ENCODE measurements around the gene AHSA1. TPM values are rescaled to one million over a fixed set of nuclear protein-coding genes. Genes with fewer than 3 reads are reported as not detected.

The AHSA1 gene
- total RNA-seq, 1 donor from 2014 or later = 74.7 TPM

DNA sequence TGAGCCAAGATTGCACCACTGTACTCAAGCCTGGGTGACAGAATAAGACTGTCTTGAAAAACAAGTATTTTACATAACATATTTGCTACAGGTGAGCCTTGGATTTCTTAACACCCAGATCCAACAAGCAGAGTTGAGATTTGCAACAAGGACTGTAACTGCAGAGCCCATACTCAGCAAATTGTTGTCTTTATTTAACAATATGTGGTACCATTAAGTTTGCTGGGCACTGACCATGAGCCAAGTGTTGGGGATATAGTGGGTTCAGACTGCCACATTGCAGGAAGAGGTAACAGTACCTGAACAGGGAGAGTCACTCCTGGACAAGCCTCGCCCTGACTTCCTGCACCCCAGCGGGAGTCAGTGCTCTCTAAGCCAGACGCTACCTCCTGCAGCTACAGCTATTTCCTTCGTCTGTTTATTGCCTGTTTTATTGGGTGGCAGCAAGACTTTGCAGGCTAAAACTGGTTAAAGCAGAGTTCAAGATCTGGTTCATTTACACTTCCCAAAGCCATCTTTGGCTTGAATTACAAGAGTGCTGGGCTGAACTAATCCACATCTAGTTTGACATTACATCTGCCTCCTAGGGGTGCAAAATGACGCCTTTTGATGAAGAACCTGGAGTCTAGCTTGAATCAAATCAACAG lies 12.5 kb downstream of the AHSA1 start:
- peaks cover 3% of the 10 kb centered on the region for H3K4me1 Mint-ChIP-seq (ENCODE audit: unreplicated experiment)
- TF ChIP-seq, protein P1, sequence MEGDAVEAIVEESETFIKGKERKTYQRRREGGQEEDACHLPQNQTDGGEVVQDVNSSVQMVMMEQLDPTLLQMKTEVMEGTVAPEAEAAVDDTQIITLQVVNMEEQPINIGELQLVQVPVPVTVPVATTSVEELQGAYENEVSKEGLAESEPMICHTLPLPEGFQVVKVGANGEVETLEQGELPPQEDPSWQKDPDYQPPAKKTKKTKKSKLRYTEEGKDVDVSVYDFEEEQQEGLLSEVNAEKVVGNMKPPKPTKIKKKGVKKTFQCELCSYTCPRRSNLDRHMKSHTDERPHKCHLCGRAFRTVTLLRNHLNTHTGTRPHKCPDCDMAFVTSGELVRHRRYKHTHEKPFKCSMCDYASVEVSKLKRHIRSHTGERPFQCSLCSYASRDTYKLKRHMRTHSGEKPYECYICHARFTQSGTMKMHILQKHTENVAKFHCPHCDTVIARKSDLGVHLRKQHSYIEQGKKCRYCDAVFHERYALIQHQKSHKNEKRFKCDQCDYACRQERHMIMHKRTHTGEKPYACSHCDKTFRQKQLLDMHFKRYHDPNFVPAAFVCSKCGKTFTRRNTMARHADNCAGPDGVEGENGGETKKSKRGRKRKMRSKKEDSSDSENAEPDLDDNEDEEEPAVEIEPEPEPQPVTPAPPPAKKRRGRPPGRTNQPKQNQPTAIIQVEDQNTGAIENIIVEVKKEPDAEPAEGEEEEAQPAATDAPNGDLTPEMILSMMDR (IDR thresholded peaks at IDR 0.05; ENCODE audit: unreplicated experiment) = no peak
- no peaks in the 10 kb centered on the region for H3K9me3 Mint-ChIP-seq (ENCODE audit: unreplicated experiment)
- no peak overlapping the region for H3K4me3 Mint-ChIP-seq (ENCODE audit: unreplicated experiment)
- peaks cover 2% of the 10 kb centered on the region for H3K27me3 Mint-ChIP-seq (ENCODE audit: unreplicated experiment)
- no peak for DNase-seq (ENCODE audit: low spot score)
- peaks cover 21% of the 10 kb centered on the region for H3K36me3 Mint-ChIP-seq (ENCODE audit: low read depth, unreplicated experiment)
- H3K27ac Mint-ChIP-seq (ENCODE audit: unreplicated experiment) = no peak overlapping the region

DNA sequence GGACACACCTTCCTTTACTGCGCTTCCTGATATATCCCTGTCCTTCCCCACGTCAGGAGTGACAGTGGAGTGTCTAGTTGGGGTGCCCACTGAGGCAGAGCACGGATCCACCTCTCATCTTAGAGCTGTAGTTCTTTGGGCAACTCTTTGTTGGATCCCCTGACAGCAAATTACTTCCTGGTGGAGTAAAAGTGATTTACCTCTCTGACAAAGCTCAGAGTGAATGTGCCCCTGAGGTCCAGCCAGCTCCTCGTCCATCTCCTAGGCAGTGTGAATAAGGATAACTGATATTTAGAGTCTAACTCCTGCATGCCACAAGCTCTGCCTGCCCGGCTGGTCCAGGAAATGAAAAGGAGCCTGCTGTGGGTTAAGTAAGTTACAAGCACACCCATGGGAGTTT lies 16.0 kb downstream of the AHSA1 start:
- no peaks in the 10 kb centered on the region for H3K9me3 Mint-ChIP-seq (ENCODE audit: unreplicated experiment)
- peaks cover 2% of the 10 kb centered on the region for H3K27me3 Mint-ChIP-seq (ENCODE audit: unreplicated experiment)
- H3K27ac Mint-ChIP-seq (ENCODE audit: unreplicated experiment) = no peak overlapping the region
- H3K4me3 Mint-ChIP-seq (ENCODE audit: unreplicated experiment) = no peak overlapping the region
- DNase-seq (ENCODE audit: low spot score) = no peak
- peaks cover 4% of the 10 kb centered on the region for H3K36me3 Mint-ChIP-seq (ENCODE audit: low read depth, unreplicated experiment)
- TF ChIP-seq, protein P1 (IDR thresholded peaks at IDR 0.05; ENCODE audit: unreplicated experiment) = no peak
- peaks cover 3% of the 10 kb centered on the region for H3K4me1 Mint-ChIP-seq (ENCODE audit: unreplicated experiment)

DNA sequence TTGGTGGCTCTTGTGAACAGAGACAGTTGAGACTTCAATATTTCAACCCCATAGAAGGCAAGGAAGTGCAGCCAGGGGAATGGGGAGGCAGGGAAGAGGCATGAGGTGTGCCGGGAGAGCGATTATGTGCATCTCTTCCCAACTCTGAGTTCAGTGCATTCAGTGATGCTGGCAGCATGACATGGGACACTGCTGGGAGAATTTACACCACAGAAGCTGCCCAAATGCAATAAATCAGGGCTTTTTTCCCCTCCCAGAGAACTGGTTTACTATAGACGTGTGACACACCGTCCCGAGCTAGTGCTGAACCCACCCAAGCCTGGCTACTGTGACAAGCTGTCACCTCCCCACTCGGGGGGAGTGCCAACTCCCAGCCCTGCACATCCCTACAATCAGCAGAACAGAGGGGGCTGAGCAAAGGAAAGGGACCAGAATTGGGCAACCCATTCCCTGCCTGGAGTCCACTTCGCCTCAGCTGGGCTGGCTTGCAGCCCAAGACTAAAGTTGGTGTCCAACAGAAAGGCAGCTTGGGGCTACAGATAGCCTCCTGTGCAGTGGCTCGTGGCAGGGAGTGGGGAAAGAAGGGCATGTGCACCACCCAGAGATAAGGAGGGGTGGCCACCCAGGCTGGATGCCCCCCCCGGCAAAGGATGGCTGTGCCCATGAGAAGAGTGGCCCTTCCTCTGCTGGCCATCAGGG lies 16.7 kb downstream of the AHSA1 start:
- Mint-ChIP-seq H3K27me3 (ENCODE audit: unreplicated experiment) (peaks cover 2% of the 10 kb centered on the region), H3K4me1 (ENCODE audit: unreplicated experiment) (peaks cover 3% of the 10 kb centered on the region), H3K27ac (ENCODE audit: unreplicated experiment) (no peak overlapping the region), H3K4me3 (ENCODE audit: unreplicated experiment) (no peak overlapping the region), H3K9me3 (ENCODE audit: unreplicated experiment) (no peaks in the 10 kb centered on the region), H3K36me3 (ENCODE audit: low read depth, unreplicated experiment) (no peaks in the 10 kb centered on the region)
- DNase-seq (ENCODE audit: low spot score) = no peak
- TF ChIP-seq, protein P1 (IDR thresholded peaks at IDR 0.05; ENCODE audit: unreplicated experiment) = no peak

DNA sequence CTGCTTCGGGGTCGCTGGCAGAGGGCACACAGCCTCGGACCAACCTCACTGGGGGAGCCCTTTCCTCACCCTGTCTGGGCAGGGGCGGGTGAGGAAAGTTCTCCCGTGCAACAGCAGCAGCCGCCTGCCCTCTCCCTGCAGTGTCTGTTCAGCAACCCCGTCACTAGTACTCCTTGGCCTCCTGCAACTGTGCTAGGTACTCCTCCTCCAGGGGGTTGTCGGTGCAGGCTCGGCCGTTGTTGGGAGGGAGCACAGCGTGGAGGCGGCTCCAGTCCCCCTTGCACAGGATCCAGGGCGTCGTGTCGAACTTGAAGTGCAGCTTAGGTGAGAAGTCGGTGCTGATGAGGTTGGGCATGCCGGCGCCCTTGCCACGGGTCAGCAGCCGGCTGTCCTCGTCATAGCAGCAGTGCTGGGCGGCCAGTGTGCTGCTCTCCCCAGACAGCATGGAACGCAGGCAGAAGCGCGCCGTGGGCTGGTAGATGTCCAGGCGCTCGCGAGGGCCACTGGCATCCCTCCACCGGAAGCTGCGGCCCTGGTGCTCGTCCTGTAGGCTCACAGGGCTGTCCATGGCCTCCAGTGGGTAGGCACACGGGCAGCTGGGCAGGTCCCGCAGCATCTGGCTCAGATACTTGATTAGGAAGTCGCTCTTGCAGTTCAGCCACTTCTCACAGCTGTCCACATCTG lies 17.7 kb downstream of the AHSA1 start:
- no peak overlapping the region for H3K4me3 Mint-ChIP-seq (ENCODE audit: unreplicated experiment)
- peaks cover 2% of the 10 kb centered on the region for H3K27me3 Mint-ChIP-seq (ENCODE audit: unreplicated experiment)
- peaks cover 1% of the 10 kb centered on the region for H3K4me1 Mint-ChIP-seq (ENCODE audit: unreplicated experiment)
- no peak overlapping the region for H3K27ac Mint-ChIP-seq (ENCODE audit: unreplicated experiment)
- TF ChIP-seq, protein P1 (IDR thresholded peaks at IDR 0.05; ENCODE audit: unreplicated experiment) = no peak
- no peaks in the 10 kb centered on the region for H3K36me3 Mint-ChIP-seq (ENCODE audit: low read depth, unreplicated experiment)
- DNase-seq (ENCODE audit: low spot score) = no peak
- H3K9me3 Mint-ChIP-seq (ENCODE audit: unreplicated experiment) = no peaks in the 10 kb centered on the region

DNA sequence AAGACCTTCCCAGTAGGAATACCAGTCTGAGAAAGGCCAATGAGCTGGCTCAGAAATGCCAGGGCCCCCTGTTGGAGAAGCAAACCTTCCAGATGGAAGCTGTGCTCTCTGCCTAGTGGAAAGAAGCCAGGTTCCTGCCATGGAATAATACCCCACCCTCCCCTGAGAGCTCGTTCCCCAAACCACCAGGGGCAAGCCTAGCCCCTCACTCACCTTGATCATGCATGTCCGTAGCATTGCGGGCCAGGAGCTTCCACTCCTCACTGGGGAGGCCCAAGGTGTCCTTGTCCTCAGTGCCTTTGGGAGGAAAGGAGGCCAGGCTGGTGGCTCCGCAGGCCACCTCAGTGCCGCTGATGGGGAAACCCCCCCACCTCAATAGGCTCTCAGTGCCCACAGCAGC lies 20.1 kb downstream of the AHSA1 start:
- no peaks in the 10 kb centered on the region for H3K4me1 Mint-ChIP-seq (ENCODE audit: unreplicated experiment)
- TF ChIP-seq, protein P1 (IDR thresholded peaks at IDR 0.05; ENCODE audit: unreplicated experiment) = no peak
- no peaks in the 10 kb centered on the region for H3K36me3 Mint-ChIP-seq (ENCODE audit: low read depth, unreplicated experiment)
- no peak overlapping the region for H3K27ac Mint-ChIP-seq (ENCODE audit: unreplicated experiment)
- DNase-seq (ENCODE audit: low spot score) = no peak
- H3K27me3 Mint-ChIP-seq (ENCODE audit: unreplicated experiment) = peaks cover 2% of the 10 kb centered on the region
- no peaks in the 10 kb centered on the region for H3K9me3 Mint-ChIP-seq (ENCODE audit: unreplicated experiment)
- H3K4me3 Mint-ChIP-seq (ENCODE audit: unreplicated experiment) = no peak overlapping the region

All from endothelial cell (in vitro differentiated cells).